ENCODE data around the gene PPARG.
A peak's percentile ranks its signal among the peaks of the same experiment; 100 is the strongest.
"Not testable (repeated sequence)": the region's sequence is repeated elsewhere in the genome, so short reads cannot be mapped to it uniquely, and the experiment has no call there.

The PPARG gene

DNA sequence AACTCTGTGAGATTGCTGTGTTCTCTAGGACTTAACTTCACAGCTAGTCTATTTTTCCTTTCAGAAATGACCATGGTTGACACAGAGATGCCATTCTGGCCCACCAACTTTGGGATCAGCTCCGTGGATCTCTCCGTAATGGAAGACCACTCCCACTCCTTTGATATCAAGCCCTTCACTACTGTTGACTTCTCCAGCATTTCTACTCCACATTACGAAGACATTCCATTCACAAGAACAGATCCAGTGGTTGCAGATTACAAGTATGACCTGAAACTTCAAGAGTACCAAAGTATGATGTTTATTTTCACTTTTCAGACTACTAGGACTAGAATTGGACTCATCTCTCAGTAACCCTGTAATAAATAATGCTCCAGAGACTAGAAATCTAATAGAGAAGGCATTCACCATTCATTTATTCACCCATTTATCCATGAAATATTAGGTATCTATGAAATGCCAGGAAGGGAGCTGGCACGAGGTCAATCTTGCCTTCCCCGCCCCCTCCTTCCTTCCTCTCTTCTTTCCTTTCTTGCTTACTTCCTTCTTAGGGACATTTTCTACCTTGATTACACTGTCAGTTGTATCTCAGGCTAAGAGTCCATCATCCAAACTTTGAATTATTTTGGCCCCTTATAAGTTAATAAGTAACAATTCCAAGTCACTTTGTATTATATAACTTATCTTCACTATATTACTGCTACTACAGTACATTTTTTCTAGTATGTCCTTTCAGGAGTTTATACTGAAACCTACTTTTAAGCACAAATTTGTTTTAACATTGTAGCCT, 91.0 kb downstream of the PPARG start:
- DNase-seq (ENCODE audit: low read depth, low spot score): no peak

DNA sequence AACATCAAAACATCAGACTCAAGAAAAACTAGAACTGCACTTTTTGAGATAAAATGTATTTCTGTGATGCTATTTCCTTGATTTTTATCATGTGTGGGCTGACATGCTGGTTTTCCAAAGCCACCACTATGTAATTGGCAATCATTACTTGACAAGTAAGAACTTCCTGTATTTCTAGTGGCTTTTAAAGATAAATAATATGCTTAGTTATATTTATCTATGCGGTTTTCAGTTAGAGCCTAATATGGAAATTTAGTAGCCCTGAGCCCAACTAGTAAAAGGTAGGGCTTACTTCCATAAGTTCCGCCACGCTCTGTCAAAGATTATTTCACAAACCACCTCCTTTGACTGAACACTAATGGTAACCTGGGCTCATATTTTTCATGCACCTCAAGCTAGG, 91.6 kb downstream of the PPARG start:
- DNase-seq (ENCODE audit: low read depth, low spot score): no peak

DNA sequence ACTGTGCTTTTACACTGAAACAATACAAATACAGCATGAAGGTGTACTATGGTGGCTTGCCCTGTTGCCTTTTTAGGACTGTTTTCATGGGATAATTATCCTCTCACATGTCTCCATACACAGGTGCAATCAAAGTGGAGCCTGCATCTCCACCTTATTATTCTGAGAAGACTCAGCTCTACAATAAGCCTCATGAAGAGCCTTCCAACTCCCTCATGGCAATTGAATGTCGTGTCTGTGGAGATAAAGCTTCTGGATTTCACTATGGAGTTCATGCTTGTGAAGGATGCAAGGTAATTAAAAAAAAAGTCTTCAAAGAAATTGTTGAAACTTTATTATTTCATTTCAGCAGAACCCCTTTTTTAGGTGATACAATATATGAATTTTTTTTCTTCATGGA, 92.3 kb downstream of the PPARG start:
- DNase-seq (ENCODE audit: low read depth, low spot score): no peak

DNA sequence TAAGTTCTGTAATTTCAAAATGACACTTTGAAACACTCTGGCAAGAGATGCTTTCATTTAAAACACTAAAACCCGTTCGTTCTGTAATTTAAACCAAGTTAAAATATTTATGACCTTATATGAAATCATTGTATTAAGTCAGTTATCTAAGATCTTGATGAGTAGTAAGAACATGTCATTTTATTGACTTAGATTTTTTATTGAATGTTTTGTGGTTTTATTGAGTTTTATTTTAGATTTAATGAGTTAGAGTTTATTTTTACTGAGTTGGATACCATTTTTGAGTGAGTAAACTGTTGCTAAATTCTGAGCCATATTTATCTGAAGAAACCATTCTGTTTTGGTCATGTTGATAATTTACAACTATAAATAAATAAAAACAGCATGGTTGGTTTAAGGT, 94.3 kb downstream of the PPARG start:
- no peak for DNase-seq (ENCODE audit: low read depth, low spot score)

DNA sequence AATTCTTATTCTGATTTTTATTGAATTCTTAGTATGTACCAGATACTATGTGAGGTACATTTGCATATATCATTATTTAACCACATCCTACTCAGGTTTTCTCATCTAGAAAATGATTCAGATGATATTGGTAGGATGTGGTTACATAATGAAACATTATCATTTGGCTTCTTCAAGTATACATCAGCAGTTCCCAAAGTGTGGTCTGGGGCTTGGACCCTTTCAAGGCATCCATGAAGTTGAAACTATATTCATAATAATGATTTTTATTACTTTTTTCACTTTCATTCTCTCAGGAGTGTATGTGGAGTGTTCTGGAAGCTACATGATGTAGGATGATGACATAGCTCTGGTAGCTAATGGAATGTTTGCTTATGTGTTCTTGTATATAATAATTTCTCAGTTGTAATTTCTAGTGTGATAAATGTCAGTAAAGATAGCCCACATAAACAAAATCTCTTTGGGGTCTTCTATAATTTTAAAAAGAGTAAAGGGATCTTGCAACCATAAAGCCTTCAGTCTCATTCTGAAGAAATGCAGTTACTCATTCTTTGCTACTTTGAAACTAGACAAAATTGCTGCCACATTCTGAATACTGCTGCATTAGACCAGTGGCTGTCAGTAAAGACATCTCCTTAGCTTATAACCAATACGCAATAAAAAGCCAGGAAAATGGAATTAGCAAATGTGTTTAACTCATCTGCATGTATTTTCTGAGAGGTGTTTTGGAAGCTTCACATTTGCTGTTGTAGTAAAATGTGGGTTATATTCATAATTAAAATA, 95.8 kb downstream of the PPARG start:
- DNase-seq (ENCODE audit: low read depth, low spot score): no peak

DNA sequence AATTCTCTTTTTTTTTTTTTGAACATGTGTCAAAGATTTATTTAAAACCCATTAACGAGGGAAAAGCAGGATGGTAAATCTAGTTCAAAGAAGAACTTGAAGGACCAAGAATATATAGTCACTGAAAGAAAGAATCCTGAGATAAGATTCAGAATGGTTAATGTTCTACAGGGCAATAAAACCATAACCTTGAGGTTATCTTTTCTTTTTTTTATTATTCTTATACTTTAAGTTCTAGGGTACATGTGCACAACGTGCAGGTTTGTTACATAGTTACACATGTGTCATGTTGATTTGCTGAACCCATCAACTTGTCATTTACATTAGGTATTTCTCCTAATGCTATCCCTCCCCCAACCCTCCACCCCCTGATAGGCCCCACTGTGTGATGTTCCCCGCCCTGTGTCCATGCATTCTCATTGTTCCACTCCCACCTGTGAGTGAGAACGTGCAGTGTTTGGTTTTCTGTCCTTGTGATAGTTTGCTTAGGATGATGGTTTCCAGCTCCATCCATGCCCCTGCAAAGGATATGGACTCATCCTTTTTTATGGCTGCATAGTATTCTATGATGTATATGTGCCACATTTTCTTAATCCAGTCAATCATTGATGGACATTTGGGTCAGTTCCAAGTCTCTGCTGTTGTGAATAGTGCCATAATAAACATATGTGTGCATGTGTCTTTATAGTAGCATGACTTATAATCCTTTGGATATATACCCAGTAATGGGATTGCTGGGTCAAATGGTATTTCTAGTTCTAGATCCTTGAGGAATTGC, 97.8 kb downstream of the PPARG start:
- not testable (repeated sequence) for DNase-seq (ENCODE audit: low read depth, low spot score)

DNA sequence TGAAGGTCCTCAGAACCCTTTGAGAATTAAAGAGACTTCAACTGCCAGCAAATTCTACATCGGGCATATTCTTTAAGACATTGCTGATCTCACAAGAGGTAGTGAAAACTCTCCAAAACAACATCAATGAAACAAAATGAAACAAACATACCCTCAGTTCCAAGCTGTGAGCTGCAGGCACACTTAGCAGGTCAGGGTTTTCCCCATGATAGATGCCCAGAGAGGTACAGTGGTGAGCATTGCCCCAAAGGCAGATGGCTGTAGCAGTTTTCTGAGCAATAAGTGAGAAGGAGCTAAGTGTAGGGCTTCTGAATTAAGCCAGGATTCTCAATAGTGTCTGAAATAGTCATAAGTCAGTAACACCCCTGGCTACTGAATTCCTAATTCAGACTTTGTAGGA, 99.3 kb downstream of the PPARG start:
- no peak for DNase-seq (ENCODE audit: low read depth, low spot score)

DNA sequence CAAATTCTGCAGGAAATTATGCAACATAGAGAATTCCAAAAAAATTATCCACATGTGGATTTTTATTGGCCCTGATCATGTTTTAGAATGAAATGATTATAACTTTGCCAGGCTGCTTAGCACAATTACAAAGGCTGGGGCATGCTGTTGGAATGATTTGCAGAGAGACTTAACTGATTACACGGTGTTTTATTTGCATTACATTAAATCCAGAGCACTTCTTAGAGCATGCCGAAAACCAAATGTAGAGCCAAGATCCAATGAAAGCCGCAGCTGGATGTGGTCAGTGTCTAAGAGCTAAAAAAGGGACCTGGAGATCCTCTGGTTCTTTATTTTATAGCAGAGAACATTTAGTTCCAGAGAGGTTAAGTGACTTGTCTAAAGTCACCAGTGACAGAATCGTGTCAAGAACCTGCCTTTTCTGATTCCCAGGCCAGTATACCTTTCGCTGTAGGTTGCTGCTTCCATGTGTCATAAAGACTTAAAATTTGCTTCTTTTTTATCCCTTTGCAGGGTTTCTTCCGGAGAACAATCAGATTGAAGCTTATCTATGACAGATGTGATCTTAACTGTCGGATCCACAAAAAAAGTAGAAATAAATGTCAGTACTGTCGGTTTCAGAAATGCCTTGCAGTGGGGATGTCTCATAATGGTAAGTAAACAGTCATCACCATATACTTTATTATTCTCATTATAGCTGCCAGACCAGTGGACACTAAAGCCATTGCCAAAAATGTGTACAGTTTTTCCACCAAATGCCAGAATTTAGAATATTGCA, 103.4 kb downstream of the PPARG start:
- DNase-seq (ENCODE audit: low read depth, low spot score): no peak

DNA sequence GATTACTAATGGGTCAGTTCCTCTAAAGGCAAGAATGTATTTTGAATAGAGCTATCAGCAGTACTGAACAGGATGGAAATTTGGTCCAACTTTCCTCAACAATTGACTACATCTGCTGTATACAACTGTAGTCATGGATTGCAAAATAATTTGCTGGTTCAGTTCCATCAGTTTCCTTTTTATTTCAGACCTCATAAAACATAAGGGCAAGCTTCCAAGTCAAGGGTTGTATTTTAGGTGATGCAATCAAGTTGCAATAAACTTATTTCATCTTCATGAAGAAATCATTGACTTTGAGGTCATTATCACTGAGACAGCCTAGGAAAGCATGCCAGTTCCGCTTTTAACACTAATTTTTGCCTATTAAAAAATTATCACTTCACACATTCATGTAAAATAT, 105.0 kb downstream of the PPARG start:
- DNase-seq (ENCODE audit: low read depth, low spot score): no peak

DNA sequence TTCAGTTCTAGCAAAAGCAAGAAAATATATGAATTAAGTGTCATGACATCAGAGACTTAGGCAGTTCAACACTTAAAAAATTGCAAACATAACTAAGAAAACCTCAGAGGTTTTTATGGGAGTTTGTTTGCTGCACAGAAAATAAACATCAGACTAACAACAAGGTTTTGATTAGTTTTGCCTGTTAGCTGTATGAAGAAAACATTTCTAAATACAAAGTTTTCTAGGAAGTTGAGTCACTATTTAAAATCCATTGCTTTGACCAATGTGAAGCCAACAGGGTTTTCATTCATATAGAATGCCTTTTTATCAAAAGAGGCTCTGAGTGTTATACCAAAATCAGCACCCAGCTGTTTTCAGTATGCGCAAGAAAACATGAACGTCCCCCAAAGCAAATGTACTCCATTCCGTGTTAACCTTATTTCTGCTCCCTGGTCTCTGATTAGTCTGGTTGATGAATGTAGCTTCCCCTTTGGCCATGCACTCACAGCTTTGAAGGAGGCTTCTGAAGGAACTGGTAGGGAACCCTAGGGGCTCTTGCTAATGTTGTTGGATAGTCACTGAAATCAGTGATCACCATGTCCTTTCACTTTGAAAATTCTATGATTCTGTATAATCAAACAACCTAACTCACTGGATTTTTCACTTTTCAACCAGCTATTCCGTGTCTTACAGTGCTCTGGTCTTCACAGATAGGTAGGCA, 105.8 kb downstream of the PPARG start:
- DNase-seq (ENCODE audit: low read depth, low spot score): no peak

DNA sequence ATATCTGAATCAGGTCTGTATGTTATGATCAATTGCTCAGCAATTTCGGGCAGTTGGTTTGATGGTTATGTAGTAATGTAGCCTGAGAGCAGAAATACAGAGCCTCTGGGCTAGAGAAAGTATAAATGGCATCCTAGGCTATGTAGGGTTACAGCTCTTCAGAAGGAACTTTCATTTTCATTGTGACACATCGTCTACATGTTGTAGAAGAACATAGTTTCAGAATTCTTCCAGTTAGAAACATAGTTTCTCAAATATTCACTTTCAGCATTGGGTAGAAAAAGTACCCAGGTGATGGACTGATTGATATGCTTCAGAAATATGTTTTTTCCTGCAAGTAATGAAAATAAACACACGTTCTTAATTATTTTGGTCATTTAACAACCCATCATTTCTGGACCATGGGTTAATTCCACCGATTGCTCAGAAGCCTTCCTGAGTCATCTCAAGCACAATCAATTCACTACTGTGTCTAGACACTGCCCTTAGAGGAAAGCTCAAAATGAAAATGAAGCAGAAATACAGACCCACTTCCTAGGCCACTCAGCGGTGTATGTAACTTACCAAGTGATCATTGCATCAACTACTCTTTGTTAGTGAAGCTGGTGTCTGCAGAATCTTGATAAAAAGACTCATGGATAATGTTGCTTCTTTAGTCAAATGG, 106.6 kb downstream of the PPARG start:
- no peak for DNase-seq (ENCODE audit: low read depth, low spot score)

DNA sequence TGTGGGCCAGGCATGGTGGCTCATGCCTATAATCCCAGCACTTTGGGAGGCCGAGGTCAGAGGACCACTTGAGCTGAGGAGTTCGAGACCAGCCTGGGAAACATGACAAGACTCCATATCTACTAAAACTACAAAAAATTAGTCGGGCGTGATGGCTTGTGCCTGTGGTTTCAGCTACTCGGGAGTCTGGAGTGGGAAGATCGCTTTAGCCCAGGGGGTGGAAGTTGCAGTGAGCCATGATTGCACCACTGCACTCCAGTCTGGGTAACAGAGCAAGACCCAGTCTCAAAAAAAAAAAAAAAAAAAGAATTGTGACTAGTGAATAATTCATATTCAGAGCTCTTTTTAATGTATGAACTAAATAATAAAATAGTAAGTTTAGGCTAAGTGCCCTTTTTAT, 107.6 kb downstream of the PPARG start:
- DNase-seq (ENCODE audit: low read depth, low spot score): no peak

DNA sequence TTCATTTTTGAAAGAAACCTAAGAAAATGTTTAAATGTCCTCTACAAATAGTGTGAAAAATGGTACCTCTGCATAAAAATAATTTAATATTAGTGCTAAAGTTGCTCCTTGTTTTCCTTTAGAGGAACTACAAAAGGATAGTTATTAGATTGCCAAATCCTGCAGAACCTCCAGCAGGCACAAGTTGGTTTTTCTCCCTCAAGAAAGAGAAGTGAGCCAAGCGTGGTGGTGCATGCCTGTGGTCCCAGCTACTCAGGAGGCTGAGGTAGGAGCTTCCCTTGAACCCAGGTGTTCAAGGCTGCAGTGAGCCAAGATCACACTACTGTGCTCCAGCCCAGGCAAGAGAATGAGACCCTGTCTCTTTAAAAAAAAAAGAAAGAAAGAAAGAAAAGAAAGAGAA, 110.4 kb downstream of the PPARG start:
- DNase-seq (ENCODE audit: low read depth, low spot score): no peak

DNA sequence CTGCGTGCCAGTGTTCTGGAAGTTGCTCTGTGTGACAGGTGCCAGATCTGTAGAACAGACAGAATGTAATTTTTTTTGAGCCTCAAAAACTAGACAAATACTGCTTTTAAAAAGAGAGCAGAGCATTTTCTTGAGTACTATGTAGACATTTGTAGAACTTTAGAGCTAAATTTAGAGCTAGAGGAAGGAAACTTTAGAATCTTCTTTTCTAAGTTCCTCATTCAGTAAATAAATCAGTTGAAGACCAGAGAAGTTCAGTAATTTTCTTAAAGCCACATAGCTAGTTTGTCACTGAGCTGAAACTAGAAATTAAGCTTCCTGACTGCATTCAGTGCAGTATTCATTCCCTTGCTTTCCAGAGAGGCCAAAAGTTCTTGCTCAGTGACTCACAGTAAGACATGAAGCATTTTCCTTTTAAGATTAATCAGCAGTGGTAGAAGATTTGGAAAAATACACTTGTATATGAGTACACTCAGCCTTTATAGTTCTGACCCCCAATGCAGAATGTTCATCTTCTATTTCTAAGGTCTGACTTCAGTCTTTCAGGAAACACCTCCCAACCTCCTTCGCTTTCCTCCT, 111.8 kb downstream of the PPARG start:
- no peak for DNase-seq (ENCODE audit: low read depth, low spot score)

DNA sequence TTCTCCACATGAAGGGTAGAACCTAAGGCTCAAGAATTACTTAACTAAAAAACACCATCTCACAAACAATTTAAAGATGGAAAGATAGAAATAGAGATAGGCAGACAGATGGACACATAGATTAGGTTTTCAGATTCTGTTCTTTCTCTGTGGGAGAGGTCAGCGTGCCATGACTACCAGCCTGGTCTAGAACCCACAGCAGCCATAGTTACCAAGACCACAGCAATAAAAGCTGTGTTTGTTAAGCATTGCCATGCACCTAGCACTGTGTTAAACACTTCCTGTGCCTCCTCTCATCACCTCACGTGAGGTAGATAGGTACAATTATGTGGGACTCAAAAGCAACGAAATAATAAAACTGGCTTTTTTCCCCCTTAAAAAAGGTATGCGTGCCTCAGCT, 112.3 kb downstream of the PPARG start:
- DNase-seq (ENCODE audit: low read depth, low spot score): no peak

DNA sequence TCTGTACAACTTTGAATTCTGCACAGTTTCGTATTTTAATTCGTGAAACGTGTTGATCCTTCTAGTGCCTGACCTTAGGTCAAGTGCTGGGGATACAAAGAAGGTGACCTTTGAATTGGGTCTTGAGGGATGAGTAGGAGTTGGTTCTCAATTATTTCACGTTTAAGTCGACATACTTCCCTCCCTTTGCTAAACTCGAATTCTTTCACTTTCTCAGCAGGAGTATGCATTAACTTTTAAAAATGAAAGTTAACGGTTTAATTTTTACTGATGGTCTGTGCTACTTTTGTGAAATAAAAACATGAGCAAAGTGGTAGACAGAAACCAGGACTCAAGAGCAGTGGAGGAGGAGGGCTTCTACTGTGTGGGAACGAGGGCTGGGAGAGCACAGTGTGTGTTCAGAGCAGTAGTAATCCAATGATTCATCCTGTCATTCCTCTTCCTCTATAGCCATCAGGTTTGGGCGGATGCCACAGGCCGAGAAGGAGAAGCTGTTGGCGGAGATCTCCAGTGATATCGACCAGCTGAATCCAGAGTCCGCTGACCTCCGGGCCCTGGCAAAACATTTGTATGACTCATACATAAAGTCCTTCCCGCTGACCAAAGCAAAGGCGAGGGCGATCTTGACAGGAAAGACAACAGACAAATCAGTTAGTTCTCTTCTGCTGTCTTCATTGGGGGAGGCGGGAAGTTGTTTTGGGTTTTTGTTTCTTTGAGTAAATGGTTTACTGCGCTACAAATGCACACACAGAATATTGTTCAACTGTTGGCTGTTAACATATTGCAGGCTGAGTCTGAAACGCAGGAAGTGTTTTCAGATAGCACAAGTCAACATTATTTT, 116.8 kb downstream of the PPARG start:
- peak; percentile 83 for DNase-seq (ENCODE audit: low read depth, low spot score)

DNA sequence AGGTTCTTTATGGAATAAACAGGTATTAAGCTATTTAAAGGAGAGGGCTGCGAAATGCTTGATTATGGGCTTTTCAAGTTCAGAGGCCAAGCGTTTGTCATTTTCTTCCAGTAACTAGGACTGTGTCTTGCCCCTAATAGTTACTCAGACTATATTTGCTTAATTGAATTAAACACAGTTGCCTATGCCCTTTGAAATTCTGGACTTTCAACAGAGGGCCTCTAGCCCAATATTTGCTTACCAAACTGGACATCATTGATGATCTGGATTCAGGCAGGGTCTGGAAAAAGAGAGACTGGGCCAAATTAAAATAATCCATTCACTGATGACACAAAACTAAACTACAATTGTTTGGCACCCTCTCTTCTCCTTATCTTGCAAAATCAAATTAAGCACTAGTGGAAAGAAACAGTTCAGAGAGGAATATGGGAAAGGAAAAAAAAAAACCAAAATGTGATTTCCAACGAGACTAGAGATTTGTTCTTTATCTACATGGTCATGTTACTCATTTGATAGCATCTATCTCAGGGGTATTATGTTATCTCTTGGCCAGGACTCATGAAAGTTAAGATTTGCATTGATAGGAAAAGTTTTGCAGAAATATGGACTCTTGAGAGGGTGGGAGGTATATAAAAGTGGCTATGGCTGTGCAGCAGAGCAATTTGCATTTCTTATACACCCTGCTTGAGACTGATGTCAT, 120.3 kb downstream of the PPARG start:
- no peak for DNase-seq (ENCODE audit: low read depth, low spot score)
